Smooth muscle cell (in vitro differentiated cells): ENCODE results near the gene PTPRO. TPM values are rescaled to one million over a fixed set of nuclear protein-coding genes. Genes with fewer than 3 reads are reported as not detected.
"Not testable (repeated sequence)": the region's sequence is repeated elsewhere in the genome, so short reads cannot be mapped to it uniquely, and the experiment has no call there.

Experiments
- DNase-seq: peaks from one replicate; lab custom pipeline; 2025; ENCODE audit not compliant: unreplicated experiment; lab: John Stamatoyannopoulos, UW
- H2AFZ ChIP-seq: fragments of 200-600 bp; sonication (generic); 2 replicates; pipeline ENCODE4 v1.6.0; 2016; ENCODE audit warnings: antibody characterized with exemption, low read depth, mild to moderate bottlenecking
- H3F3A ChIP-seq: fragments of 200-600 bp; sonication (generic); 2 replicates; pipeline ENCODE4 v1.6.0; 2017; ENCODE audit warnings: antibody characterized with exemption, low read depth
- H3K27ac ChIP-seq: fragments of 200-600 bp; sonication (generic); 2 replicates; pipeline ENCODE4 v1.5.1; 2016; ENCODE audit warnings: low read depth, mild to moderate bottlenecking
- H3K27me3 ChIP-seq: fragments of 200-600 bp; sonication (generic); 2 replicates; pipeline ENCODE4 v1.6.1; 2016; ENCODE audit warnings: low read depth, mild to moderate bottlenecking
- H3K36me3 ChIP-seq: fragments of 200-600 bp; sonication (generic); 2 replicates; pipeline ENCODE4 v1.5.1; 2016; ENCODE audit warnings: low read depth
- H3K4me1 ChIP-seq: fragments of 200-600 bp; sonication (generic); 2 replicates; pipeline ENCODE4 v1.5.1; 2016; ENCODE audit warnings: low read depth
- H3K4me2 ChIP-seq: fragments of 200-600 bp; sonication (generic); 2 replicates; pipeline ENCODE4 v1.6.0; 2016; ENCODE audit warnings: mild to moderate bottlenecking
- H3K4me3 ChIP-seq: fragments of 200-600 bp; sonication (generic); 2 replicates; pipeline ENCODE4 v1.5.1; 2016; ENCODE audit warnings: mild to moderate bottlenecking
- H3K79me2 ChIP-seq: fragments of 200-600 bp; sonication (generic); 2 replicates; pipeline ENCODE4 v1.6.0; 2016; ENCODE audit warnings: low read depth, mild to moderate bottlenecking
- H3K9ac ChIP-seq: fragments of 200-600 bp; sonication (generic); 2 replicates; pipeline ENCODE4 v1.6.0; 2016; ENCODE audit warnings: low read depth
- H3K9me3 ChIP-seq: fragments of 200-600 bp; sonication (generic); replicated peaks from 2 replicates; pipeline ENCODE4 v1.5.1; 2016; ENCODE audit warnings: low read depth
- H4K20me1 ChIP-seq: fragments of 200-600 bp; sonication (generic); 2 replicates; pipeline ENCODE4 v1.6.0; 2016; ENCODE audit warnings: low read depth
- CTCF ChIP-seq: fragments of 200-600 bp; sonication (generic); IDR thresholded peaks from 2 replicates; pipeline ENCODE4 v1.5.1; 2017; ENCODE audit warnings: borderline replicate concordance, mild to moderate bottlenecking, antibody characterized with exemption; ENCODE audit not compliant: insufficient read depth, poor library complexity, severe bottlenecking
- WGBS: methylation state at CpG from one replicate; pipeline ENCODE4 v1.1.7; 2016; ENCODE audit warnings: low lambda C conversion rate; 5-methylcytosine and 5-hydroxymethylcytosine counted together
- polyA plus RNA-seq: library from polyadenylated mRNA; unstranded; fragments of >200 nt; fragmentation: Nextera tagmentation; extraction: Ambion mirVana; gene quantifications from 2 replicates; pipeline ENCODE4 v1.2.1, GENCODE V29; 2016
- total RNA-seq: library from RNA; depleted of rRNA; stranded (reverse); fragments of >200 nt; gene quantifications from 2 replicates; pipeline ENCODE4 v1.2.3, GENCODE V29; 2014

PTPRO gene
- total and polyA plus RNA-seq, 2 experiments from 2014 or later: not detected

- H3K4me3 ChIP-seq: no peak overlapping the region
- no peaks in the 10 kb centered on the region for H3K4me1 ChIP-seq
- peaks cover 4% of the 10 kb centered on the region for H3F3A ChIP-seq
- H3K36me3 ChIP-seq: no peaks in the 10 kb centered on the region
- DNase-seq: no peak
- no peak overlapping the region for H3K27ac ChIP-seq
- H3K79me2 ChIP-seq: no peaks in the 10 kb centered on the region
- no peak overlapping the region for H3K4me2 ChIP-seq
- no peak overlapping the region for H3K9ac ChIP-seq
- H3K9me3 ChIP-seq: no peaks in the 10 kb centered on the region
- H4K20me1 ChIP-seq: no peaks in the 10 kb centered on the region
- H2AFZ ChIP-seq: no peak overlapping the region
- no peak for TF ChIP-seq CTCF
- H3K27me3 ChIP-seq: no peaks in the 10 kb centered on the region
- WGBS: 76% methylated on average over 1 of the region's 1 CpG
Measured at GRCh38 chr12:15608406-15608805, 286.1 kb downstream of the PTPRO start.

- H3K79me2 ChIP-seq: no peaks in the 10 kb centered on the region
- TF ChIP-seq CTCF: no peak
- WGBS: 96% methylated on average over 1 of the region's 1 CpG
- no peaks in the 10 kb centered on the region for H3K36me3 ChIP-seq
- no peaks in the 10 kb centered on the region for H3K4me1 ChIP-seq
- DNase-seq: no peak
- peaks cover 4% of the 10 kb centered on the region for H3F3A ChIP-seq
- no peaks in the 10 kb centered on the region for H4K20me1 ChIP-seq
- no peaks in the 10 kb centered on the region for H3K27me3 ChIP-seq
- no peak overlapping the region for H3K9ac ChIP-seq
- no peaks in the 10 kb centered on the region for H3K9me3 ChIP-seq
- H3K4me2 ChIP-seq: no peak overlapping the region
- H2AFZ ChIP-seq: no peak overlapping the region
- H3K27ac ChIP-seq: no peak overlapping the region
- H3K4me3 ChIP-seq: no peak overlapping the region
Measured at GRCh38 chr12:15608941-15609340, 286.6 kb downstream of the PTPRO start.

- no peak for DNase-seq
- Histone ChIP-seq H3K9me3 (no peaks in the 10 kb centered on the region), H3K79me2 (no peaks in the 10 kb centered on the region), H3F3A (no peaks in the 10 kb centered on the region), H3K36me3 (no peaks in the 10 kb centered on the region), H3K4me3 (no peak overlapping the region), H3K4me1 (no peaks in the 10 kb centered on the region), H3K27ac (no peak overlapping the region), H3K4me2 (no peak overlapping the region), H2AFZ (no peak overlapping the region), H3K27me3 (no peaks in the 10 kb centered on the region), H4K20me1 (no peaks in the 10 kb centered on the region), H3K9ac (no peak overlapping the region)
- TF ChIP-seq CTCF: no peak
- WGBS: 95% methylated on average over 1 of the region's 1 CpG
Measured at GRCh38 chr12:15613981-15614380, 291.7 kb downstream of the PTPRO start.

- H3K4me3 ChIP-seq, H4K20me1 ChIP-seq, H3K27ac ChIP-seq, H2AFZ ChIP-seq, DNase-seq, H3F3A ChIP-seq, H3K79me2 ChIP-seq, H3K36me3 ChIP-seq, H3K27me3 ChIP-seq, H3K9ac ChIP-seq, H3K4me1 ChIP-seq, H3K4me2 ChIP-seq, H3K9me3 ChIP-seq: not testable (repeated sequence)
- WGBS: 95% methylated on average over 8 of the region's 8 CpGs
Measured at GRCh38 chr12:15616495-15616894, 294.2 kb downstream of the PTPRO start.
